C4-2B (cell line): ENCODE measurements around the gene EIF5A2.
"Not testable (repeated sequence)": the region's sequence is repeated elsewhere in the genome, so short reads cannot be mapped to it uniquely, and the experiment has no call there.

ENCODE experiments used
- ZFX ChIP-seq: fragments of 450-650 bp; IDR thresholded peaks from 2 replicates; pipeline ENCODE4 v1.6.1; 2017
- TF ChIP-seq, protein P1 (sequence below): fragments of 450-650 bp; conservative IDR thresholded peaks from 2 replicates; pipeline ENCODE4 v1.5.1; 2017; ENCODE audit warnings: mild to moderate bottlenecking

DNA sequence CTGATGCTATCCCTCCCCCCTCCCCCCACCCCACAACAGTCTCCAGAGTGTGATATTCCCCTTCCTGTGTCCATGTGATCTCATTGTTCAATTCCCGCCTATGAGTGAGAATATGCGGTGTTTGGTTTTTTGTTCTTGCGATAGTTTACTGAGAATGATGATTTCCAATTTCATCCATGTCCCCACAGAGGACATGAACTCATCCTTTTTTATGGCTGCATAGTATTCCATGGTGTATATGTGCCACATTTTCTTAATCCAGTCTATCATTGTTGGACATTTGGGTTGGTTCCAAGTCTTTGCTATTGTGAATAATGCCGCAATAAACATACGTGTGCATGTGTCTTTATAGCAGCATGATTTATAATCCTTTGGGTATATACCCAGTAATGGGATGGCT lies 29.7 kb downstream of the EIF5A2 start:
- TF ChIP-seq, protein P1, sequence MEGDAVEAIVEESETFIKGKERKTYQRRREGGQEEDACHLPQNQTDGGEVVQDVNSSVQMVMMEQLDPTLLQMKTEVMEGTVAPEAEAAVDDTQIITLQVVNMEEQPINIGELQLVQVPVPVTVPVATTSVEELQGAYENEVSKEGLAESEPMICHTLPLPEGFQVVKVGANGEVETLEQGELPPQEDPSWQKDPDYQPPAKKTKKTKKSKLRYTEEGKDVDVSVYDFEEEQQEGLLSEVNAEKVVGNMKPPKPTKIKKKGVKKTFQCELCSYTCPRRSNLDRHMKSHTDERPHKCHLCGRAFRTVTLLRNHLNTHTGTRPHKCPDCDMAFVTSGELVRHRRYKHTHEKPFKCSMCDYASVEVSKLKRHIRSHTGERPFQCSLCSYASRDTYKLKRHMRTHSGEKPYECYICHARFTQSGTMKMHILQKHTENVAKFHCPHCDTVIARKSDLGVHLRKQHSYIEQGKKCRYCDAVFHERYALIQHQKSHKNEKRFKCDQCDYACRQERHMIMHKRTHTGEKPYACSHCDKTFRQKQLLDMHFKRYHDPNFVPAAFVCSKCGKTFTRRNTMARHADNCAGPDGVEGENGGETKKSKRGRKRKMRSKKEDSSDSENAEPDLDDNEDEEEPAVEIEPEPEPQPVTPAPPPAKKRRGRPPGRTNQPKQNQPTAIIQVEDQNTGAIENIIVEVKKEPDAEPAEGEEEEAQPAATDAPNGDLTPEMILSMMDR: not testable (repeated sequence)
- not testable (repeated sequence) for TF ChIP-seq ZFX
